ENCODE measurements around the gene KRTCAP3.

The KRTCAP3 gene

DNA sequence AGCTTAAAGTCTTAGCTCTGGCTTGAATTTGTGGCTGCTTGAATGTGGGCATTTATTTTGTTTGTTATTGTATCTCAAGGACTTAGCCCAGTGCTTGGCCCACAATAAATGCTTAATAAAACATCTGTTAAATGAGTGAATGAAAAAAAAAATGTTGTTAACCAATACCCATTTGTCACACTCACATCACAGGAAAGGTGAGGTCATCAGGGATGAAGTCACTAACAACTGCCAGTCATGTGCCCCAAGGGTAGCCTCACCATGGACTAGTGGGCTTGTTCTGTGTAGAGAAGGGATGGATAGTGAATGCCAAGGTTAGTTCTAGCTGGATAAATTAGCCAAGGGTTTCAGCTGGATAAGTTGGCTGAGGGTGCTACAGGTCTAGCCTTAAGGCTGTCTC lies 10.8 kb upstream of the KRTCAP3 start:
- Histone ChIP-seq H3K27ac (no peak overlapping the region), H3K4me3 (peak overlapping the region in 1 of 7 experiments; percentile 4)

DNA sequence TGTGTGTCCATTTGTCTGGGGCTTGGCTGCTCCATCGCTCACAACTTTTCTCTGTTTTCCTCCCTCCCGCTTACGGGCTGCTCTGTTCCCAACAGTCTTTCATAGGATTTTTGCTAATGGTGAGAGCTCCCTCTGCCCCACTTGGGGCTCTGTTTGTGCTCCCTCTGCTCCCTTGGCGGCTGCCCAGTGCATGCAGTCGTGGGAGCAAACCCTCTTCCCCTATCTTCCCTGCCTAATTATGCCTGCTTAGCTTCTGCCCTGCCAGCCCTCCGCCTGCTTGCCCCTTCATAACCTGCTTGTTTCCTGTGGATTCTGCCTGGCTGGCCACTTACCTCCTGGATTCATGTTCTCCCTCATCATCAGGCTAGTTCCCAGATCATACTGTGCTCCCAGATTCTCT lies 6.6 kb upstream of the KRTCAP3 start:
- H3K27ac ChIP-seq: no peak overlapping the region

DNA sequence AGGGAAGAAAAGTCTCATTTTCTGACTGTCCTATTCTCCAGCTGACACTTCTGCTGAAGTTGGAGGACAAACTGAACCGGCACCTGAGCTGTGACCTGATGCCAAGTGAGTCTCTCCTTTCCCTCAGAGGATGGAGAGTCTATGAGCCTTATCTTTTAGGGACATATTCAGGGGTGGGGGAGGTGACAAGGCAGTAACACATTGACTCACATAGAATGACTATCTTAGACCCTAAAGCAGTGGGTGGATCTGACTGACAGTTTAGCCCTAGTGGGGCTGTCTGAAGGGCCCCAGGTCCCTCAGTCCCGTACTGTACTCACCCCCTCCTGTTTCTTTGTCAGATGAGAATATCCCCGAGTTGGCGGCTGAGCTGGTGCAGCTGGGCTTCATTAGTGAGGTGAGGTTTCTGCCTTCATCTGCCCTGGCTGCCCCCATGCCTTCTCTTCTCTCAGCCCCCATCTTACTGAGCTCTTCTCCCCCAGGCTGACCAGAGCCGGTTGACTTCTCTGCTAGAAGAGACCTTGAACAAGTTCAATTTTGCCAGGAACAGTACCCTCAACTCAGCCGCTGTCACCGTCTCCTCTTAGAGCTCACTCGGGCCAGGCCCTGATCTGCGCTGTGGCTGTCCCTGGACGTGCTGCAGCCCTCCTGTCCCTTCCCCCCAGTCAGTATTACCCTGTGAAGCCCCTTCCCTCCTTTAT lies 805 bp upstream of the KRTCAP3 start:
- H3K27ac ChIP-seq: peak overlapping the region in 1 of 21 experiments; percentile 80
- no peak overlapping the region for H3K4me3 ChIP-seq

More for the DNA sequence above, 6.6 kb upstream of the KRTCAP3 start:
- H3K4me3 ChIP-seq: no peak overlapping the region

DNA sequence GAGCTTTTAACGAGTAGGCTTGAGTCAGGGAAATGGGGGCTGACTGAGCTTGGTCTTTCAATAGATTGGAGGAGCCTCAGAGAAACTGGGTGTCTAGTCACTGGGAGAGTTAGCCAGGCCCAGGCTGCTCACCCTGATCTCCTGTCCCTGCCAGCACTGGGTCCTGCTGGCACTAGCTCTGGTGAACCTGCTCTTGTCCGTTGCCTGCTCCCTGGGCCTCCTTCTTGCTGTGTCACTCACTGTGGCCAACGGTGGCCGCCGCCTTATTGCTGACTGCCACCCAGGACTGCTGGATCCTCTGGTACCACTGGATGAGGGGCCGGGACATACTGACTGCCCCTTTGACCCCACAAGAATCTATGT lies 720 bp downstream of the KRTCAP3 start:
- H3K27ac ChIP-seq: peak overlapping the region in 11 of 21 experiments; percentile 7 to 80 (median 58)
- peak overlapping the region in 5 of 7 experiments; percentile 5 to 52 (median 23) for H3K4me3 ChIP-seq

DNA sequence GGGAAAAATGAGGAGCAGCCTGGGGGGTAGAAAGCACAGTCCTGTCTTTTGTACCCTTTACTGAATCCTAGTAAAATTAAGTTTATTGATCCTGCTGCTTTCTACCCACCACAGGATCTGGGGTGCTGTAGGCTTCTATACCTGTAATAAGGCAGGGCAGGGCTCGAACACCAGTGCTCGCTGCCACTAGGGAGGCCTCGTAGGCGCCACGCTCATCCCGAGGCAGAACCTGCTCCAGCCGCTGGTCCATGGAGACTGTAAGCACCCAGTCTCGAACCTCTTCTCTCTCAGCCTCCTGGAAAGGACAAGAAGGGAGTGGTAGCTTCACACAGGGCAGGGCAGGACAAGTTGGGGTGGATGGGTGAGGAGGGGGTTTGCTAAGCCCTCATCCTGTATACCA lies 3.0 kb downstream of the KRTCAP3 start:
- Histone ChIP-seq H3K4me3 (no peak overlapping the region), H3K27ac (peak overlapping the region in 8 of 21 experiments; percentile 0 to 43 (median 22))

DNA sequence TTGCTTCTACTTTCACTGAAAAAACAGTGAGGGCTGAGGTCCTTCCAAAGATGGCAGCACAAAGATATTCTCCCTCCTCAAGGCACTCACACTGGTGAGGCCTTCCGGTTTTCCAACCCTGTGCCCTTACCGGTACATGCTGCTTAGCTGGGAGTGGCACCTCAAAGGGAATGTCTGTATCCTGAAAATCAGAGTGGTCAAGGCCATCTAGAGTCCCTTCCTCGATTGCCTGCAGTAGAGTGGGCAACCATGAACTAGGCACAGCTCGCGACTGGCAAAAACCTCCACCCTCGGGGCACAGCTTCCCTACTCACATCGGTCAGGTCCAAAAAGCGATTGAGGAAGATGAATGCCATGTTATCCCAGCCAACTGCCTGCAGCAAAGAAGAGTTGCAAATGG lies 3.4 kb downstream of the KRTCAP3 start:
- no peak overlapping the region for H3K4me3 ChIP-seq
- peak overlapping the region in 12 of 21 experiments; percentile 2 to 60 (median 26) for H3K27ac ChIP-seq

DNA sequence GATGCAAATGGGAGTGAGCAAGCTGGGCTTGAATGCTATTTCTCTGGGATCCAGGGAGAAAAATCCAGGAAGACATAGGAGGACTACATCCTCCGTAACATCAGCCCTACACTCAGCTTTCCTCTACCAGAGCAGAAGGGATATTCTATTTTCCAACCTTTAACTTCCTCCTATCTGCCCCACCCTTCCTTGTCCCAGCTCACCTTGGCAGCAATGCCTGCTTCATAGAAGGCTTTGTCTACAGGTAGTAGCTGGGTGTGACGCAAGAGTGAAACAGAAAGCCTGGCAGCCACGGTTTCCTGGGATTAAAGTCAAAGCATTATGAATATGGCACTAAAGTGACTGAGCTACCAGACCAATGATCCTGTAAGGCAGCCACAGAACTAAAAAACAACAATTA lies 3.9 kb downstream of the KRTCAP3 start:
- H3K4me3 ChIP-seq: no peak overlapping the region
- H3K27ac ChIP-seq: peak overlapping the region in 9 of 21 experiments; percentile 2 to 60 (median 29)

DNA sequence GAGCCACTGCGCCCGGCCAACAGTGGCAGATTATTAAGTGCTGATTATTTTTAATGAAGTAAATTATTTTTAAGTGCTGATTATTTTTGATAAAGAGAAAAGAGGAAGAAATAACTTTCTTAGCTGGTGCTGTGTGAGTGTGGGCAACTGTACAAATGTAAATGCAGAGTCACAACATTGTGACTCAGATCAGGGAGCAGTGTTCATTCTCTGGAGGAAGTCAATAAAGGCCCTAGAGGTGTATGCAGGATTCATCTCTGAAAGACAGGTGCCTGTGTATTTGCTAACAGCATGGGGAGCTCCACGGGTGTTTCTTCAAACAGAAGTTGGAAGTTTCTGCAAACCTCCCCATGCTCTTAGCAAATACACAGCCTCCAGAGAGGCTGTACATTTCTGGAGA lies 6.2 kb downstream of the KRTCAP3 start:
- H3K27ac ChIP-seq: no peak overlapping the region
- no peak overlapping the region for H3K4me3 ChIP-seq

DNA sequence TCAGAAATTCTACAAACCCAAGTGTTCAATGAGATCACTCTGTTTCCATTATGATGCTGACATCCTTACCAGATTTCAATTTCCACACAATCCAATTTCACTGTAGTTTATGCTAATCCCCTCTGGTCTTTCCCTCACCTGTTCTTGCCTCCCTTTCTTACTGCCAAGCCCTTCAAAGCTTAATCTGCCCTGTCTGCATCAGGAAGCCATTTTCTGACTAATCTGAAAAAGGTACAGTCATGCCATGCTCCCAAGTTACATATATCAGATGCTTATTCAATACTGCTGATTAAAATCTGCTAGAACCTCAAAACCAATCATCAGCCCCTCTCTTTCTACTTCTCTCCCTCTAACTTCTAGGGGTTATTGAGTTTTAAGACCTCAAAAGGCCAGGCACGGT lies 8.9 kb downstream of the KRTCAP3 start:
- Histone ChIP-seq H3K4me3 (no peak overlapping the region), H3K27ac (no peak overlapping the region)

DNA sequence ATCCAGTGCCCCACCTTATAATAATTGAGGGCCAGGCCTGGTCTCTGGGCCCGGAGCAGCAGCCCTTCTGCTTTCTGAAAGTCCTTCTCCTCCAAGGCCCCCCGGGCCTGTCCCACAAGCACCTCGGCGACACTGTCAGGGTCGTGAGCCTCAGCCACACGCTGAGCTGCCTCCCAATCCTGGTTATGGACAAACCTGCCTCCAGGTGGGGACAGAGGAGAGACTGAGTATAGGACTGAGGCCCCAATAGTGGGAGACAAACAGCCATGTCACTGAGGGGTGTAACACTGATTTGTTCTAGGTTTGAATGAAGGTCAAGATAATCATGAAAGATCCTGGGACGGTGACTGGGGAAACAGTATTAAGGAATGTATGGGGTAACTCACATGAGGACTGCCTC lies 11.8 kb downstream of the KRTCAP3 start:
- Histone ChIP-seq H3K4me3 (no peak overlapping the region), H3K27ac (no peak overlapping the region)

DNA sequence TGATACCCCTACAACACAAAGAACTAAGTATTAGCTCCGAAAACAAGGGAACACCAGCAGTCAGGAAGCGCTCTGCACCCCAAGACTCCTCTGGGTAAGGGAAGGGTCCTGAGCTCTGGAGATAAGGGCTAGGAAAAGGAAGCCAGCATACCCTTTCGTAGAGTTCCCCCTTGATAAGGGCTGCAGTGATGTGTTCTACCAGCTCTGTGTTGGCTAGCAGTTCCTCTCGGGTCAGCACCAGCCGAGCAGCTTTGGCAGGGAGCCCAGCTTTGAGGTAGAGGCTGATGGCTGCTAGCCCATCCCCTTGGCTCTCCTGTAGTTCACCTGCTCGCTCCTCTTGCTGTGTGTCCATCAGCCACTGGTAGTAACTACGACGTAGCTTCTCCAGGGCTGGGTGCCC lies 18.9 kb downstream of the KRTCAP3 start:
- Histone ChIP-seq H3K27ac (no peak overlapping the region), H3K4me3 (no peak overlapping the region)

DNA sequence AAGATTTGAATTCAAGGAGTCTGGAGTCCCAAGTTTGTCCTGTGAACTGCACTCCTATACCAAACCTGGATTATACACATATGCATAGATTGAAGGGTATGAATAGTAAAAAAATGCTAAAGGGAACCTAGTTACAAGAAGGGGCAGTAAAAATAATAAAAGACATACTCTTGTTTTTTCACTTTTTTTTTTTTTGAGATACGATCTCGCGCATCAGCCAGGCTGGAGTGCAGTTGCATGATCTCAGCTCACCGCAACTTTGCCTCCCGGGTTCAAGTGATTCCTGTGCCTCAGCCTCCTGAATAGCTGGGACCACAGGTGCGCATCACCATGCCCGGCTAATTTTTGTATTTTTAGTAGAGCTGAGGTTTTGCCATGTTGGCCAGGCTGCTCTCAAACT lies 22.3 kb downstream of the KRTCAP3 start:
- H3K27ac ChIP-seq: no peak overlapping the region
- no peak overlapping the region for H3K4me3 ChIP-seq

DNA sequence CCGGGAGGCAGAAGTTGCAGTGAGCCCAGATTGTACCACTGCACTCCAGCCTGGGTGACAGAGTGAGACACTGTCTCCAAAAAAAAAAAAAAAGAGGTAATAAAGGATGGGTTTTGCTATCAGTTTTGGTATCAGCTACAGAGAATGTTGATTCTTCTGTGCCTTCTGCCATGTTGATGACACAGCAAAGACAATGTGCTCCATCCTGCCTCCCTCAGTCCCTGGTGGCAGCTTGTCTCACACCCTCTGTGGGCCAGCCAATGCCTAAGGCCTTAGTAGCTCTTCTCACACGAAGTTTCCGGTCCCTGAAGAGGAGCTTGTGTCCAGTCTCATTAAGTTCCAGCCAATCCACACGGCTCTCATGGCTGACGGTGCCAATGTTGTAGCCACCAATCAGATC lies 29.8 kb downstream of the KRTCAP3 start:
- no peak overlapping the region for H3K4me3 ChIP-seq
- no peak overlapping the region for H3K27ac ChIP-seq

DNA sequence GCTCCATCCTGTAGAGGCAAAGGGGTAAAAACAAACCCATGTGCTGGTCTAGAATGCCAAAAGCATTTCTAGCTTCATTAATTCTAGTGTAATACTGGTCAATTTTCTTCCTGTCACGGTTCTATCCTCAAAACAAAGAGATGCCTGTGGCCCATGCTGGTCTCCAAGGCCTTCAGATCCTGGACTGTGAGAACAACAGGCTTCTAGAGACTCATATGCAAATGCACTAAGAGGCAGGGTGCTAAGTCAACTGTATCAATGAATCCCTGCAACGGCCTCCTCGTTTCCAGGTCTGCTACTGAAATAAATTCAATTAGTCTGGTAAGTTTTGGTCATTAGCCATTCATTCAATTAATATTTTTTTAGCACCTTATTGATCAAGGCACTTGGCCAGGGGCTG lies 43.3 kb downstream of the KRTCAP3 start:
- no peak overlapping the region for H3K27ac ChIP-seq
- no peak overlapping the region for H3K4me3 ChIP-seq

DNA sequence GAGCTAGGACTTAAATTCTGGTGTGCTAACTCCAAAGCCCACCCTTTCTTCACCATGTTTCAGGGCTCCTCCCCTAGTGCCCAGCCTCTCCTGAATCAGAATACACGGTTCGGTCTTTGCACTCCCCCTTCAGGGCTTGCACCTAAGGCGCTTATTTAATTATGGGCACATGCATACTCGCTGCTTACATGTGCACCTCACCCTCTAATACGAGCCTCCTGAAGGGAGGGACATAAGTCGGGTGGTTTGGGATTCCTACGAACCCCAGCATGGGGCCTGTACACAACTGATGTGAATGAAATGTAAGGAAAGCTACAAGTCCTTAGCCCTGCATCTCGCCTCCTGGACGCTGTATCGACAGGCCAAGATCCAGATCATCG lies 46.9 kb downstream of the KRTCAP3 start:
- Histone ChIP-seq H3K4me3 (peak overlapping the region; percentile 35 to 66 (median 48)), H3K27ac (peak overlapping the region in 11 of 21 experiments; percentile 29 to 72 (median 51))

DNA sequence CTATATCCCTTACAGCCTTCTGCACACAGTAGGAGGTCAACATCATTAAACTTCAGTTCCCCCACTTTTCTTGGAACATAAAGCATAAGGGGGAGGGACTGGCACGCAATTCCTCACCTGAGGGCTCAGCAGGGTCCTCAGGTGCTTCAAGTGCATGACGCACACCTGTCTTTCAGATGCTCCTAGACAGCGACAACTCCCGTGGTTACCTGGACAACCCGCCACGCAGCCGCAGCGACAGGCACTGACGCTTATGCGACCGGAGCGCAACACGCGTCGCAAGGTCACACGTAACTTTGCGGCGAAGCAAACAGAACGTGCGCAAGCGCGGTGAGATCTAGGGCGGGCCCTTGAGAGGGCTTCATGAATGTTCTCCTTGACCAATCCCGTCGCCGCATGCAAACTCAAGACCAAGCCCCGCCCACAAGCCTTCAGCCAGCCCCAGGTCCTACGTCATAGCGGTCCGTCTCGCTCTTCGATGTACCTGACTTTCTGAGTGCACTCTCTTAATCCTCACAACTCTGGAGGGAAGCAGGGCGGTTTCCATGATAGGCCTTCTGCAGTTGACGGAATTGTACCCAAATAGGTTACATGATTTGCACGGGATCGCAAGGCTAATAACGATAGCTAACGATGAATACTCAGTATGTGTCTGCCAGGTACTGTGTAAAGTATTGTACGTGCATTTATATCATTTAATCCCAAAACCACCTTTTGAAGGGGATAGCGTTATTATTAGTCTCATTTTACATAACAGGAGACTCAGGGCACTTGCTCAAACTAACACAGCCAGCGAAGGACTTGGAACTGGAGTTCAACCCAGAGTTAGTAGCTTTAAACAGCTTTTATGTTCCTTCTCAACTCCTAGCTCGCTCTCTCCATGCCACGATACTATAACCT lies 47.6 kb downstream of the KRTCAP3 start, which contains the start of gene IFT172:
TSS of gene IFT172 (minus strand) at position 246 of the 900 bp plus-strand sequence. CDS start at position 156, 90 bp downstream.
- peak within 1 kb of the TSS; percentile 35 to 66 (median 48) for H3K4me3 ChIP-seq
- H3K27ac ChIP-seq: peak within 1 kb of the TSS in 17 of 21 experiments; percentile 2 to 72 (median 51)

DNA sequence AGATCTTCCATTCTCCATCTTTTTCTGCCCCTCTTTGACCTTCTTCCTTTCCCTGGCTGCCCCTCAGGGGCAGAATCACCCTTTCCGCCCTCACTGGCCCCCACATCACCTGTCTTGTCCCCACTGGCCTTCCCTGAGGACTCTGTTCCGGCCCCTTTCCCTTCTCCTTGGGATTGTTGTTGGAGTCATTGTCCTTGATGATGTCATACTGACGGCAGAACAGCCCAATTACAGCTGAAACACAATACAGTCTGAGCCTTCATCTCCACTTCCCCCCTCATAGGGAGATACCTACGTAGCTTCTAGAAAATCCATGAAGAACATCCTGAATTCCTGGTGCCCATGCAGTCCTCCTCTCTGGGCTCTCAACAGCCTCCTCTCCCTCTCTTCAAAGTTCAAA lies 50.4 kb downstream of the KRTCAP3 start:
- Histone ChIP-seq H3K4me3 (no peak overlapping the region), H3K27ac (no peak overlapping the region)

DNA sequence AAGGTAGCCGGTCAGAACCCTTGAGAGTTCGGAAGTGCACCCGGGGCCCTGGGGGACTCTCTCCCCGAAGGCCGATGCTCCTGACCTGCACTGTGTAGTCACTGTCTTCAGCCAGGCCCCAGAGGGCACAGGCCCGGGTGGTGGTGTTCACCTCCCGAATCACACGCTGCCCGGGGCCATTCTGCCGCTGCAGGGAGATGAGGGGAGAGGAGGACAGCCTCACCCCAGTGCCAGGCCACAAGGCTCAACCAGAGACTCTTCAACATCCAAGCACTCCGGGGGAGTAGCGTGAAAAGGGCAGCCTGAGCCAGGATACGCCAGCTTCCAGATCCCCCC lies 51.7 kb downstream of the KRTCAP3 start:
- Histone ChIP-seq H3K4me3 (peak overlapping the region in 3 of 7 experiments; percentile 43 to 59 (median 50)), H3K27ac (peak overlapping the region in 4 of 21 experiments; percentile 1 to 71 (median 46))

Data from skin epidermis (tissue), 12 donors.